ENCODE results near the gene PRG3.
"Not testable (repeated sequence)": the region's sequence is repeated elsewhere in the genome, so short reads cannot be mapped to it uniquely, and the experiment has no call there.

The PRG3 gene

GRCh38 chr11:57358991-57359390, 22.0 kb downstream of the PRG3 start:
- DNase-seq: no peak

- DNase-seq: no peak
Measured at GRCh38 chr11:57358543-57358961, 22.4 kb downstream of the PRG3 start.

GRCh38 chr11:57357856-57358255, 23.1 kb downstream of the PRG3 start:
- DNase-seq: no peak

- DNase-seq: no peak
Measured at GRCh38 chr11:57357310-57357709, 23.6 kb downstream of the PRG3 start.

- no peak for DNase-seq
Measured at GRCh38 chr11:57356268-57356667, 24.7 kb downstream of the PRG3 start.

GRCh38 chr11:57354699-57355098, 26.3 kb downstream of the PRG3 start:
- no peak for DNase-seq

GRCh38 chr11:57353852-57354251, 27.1 kb downstream of the PRG3 start:
- DNase-seq: no peak

- DNase-seq: no peak
Measured at GRCh38 chr11:57353446-57353845, 27.5 kb downstream of the PRG3 start.

GRCh38 chr11:57353036-57353435, 27.9 kb downstream of the PRG3 start:
- no peak for DNase-seq

- DNase-seq: peak; percentile 5
Measured at GRCh38 chr11:57349491-57350274, 31.3 kb downstream of the PRG3 start.

- no peak for DNase-seq
Measured at GRCh38 chr11:57348636-57349313, 32.2 kb downstream of the PRG3 start.

- DNase-seq: no peak
Measured at GRCh38 chr11:57348052-57348451, 32.9 kb downstream of the PRG3 start.

- DNase-seq: no peak
Measured at GRCh38 chr11:57347336-57347735, 33.6 kb downstream of the PRG3 start.

- peak; percentile 31 for DNase-seq
Measured at GRCh38 chr11:57345555-57346211, 35.3 kb downstream of the PRG3 start.

GRCh38 chr11:57344826-57345225, 36.1 kb downstream of the PRG3 start:
- no peak for DNase-seq

- DNase-seq: no peak
Measured at GRCh38 chr11:57343825-57344224, 37.1 kb downstream of the PRG3 start.

- no peak for DNase-seq
Measured at GRCh38 chr11:57342702-57343101, 38.2 kb downstream of the PRG3 start.

GRCh38 chr11:57341250-57341808, 39.6 kb downstream of the PRG3 start:
- DNase-seq: no peak

- DNase-seq: peak; percentile 9
Measured at GRCh38 chr11:57340039-57340615, 40.8 kb downstream of the PRG3 start.

- DNase-seq: no peak
Measured at GRCh38 chr11:57339328-57339727, 41.6 kb downstream of the PRG3 start.

GRCh38 chr11:57338142-57338541, 42.8 kb downstream of the PRG3 start, which contains the start of gene P2RX3:
Gene P2RX3, plus strand, starts transcription at chr11:57338352. Its CDS starts 199 bp downstream, at chr11:57338551.
- no peak for DNase-seq

GRCh38 chr11:57336856-57337255, 44.1 kb downstream of the PRG3 start:
- DNase-seq: not testable (repeated sequence)

GRCh38 chr11:57336111-57336666, 44.8 kb downstream of the PRG3 start:
- DNase-seq: no peak
